ENCODE measurements around the gene LCN9.

DNA sequence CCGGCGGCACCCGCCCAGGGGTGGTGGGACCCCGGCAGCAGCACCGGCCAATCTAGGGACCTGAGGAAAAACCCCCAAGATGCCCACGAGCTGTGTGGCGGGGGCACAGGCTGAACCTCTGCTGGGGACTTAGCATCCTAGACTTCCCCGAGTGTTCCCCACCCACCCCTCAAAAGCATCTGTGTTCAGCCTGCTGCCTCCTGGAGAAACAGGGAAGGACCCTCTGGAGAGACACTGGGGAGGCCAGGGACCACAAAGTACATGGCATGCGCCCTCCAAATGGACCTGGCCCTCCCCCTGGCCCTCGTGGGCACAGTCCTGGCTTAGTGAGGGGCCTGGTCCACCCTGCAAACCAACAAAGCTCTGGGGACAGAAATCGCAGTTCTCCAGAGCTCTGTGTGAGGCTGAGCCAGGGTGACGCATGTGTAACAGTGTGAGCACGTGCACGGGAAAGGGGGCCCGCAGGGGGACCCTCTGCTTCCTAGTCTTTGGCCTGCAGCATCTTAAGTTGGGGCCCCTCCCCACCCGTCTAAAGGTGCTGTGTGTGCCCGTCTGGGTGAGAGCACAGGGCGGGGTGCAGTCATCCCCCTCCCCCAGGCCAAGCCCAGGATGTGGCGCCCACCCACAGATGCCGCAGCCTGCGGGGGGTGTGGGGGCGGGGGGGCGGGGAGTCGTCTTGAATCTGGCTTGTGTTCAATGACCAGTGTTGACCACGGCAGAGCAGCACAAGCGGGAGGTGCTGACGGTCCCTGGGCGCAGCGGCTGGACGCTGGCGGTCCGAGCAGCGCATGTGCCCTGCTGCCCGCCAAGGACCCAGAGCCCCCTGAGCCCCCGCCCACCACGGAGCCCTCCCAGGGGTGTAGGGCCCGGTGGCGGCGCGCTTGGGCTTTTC, 38.2 kb downstream of the LCN9 start:
- TF ChIP-seq, protein P1, sequence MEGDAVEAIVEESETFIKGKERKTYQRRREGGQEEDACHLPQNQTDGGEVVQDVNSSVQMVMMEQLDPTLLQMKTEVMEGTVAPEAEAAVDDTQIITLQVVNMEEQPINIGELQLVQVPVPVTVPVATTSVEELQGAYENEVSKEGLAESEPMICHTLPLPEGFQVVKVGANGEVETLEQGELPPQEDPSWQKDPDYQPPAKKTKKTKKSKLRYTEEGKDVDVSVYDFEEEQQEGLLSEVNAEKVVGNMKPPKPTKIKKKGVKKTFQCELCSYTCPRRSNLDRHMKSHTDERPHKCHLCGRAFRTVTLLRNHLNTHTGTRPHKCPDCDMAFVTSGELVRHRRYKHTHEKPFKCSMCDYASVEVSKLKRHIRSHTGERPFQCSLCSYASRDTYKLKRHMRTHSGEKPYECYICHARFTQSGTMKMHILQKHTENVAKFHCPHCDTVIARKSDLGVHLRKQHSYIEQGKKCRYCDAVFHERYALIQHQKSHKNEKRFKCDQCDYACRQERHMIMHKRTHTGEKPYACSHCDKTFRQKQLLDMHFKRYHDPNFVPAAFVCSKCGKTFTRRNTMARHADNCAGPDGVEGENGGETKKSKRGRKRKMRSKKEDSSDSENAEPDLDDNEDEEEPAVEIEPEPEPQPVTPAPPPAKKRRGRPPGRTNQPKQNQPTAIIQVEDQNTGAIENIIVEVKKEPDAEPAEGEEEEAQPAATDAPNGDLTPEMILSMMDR (IDR thresholded peaks at IDR 0.05): no peak
- TF ChIP-seq POLR2A (IDR thresholded peaks at IDR 0.05) (no peak), POLR2AphosphoS5 (IDR thresholded peaks at IDR 0.05) (no peak)
